ENCODE measurements around the gene TOM1.

- TF ChIP-seq POLR2A (IDR thresholded peaks at IDR 0.05; ENCODE audit: extremely low read depth, insufficient read length) = no peak
- no peak for TF ChIP-seq CTCF (IDR thresholded peaks at IDR 0.05; ENCODE audit: low read depth, low read length)
- no peak for TF ChIP-seq MYC (IDR thresholded peaks at IDR 0.05; ENCODE audit: low read depth, low read length)
Measured at GRCh38 chr22:35303029-35303624, 3.4 kb downstream of the TOM1 start.
